Measurements from ENCODE around the gene SCYGR1.

The SCYGR1 gene

GRCh38 chr2:227376656-227377396 lies 10.9 kb downstream of the SCYGR1 start:
- TF ChIP-seq CTCF (conservative IDR thresholded peaks at IDR 0.05) = no peak
- H3K27ac ChIP-seq = peak overlapping the region; percentile 47; the same call in 1 of the 2 replicates

GRCh38 chr2:227374158-227374557 lies 13.6 kb downstream of the SCYGR1 start:
- no peak for TF ChIP-seq CTCF (conservative IDR thresholded peaks at IDR 0.05)
- no peak overlapping the region for H3K27ac ChIP-seq

GRCh38 chr2:227373389-227373788 lies 14.4 kb downstream of the SCYGR1 start:
- TF ChIP-seq CTCF (conservative IDR thresholded peaks at IDR 0.05) = no peak
- H3K27ac ChIP-seq = no peak overlapping the region

- TF ChIP-seq CTCF (conservative IDR thresholded peaks at IDR 0.05) = no peak
- H3K27ac ChIP-seq = no peak overlapping the region
Observed at GRCh38 chr2:227370791-227371312, 16.9 kb downstream of the SCYGR1 start.

GRCh38 chr2:227370092-227370491 lies 17.7 kb downstream of the SCYGR1 start:
- TF ChIP-seq CTCF (conservative IDR thresholded peaks at IDR 0.05) = no peak
- no peak overlapping the region for H3K27ac ChIP-seq

GRCh38 chr2:227368574-227368973 lies 19.2 kb downstream of the SCYGR1 start:
- no peak for TF ChIP-seq CTCF (conservative IDR thresholded peaks at IDR 0.05)
- H3K27ac ChIP-seq = no peak overlapping the region

GRCh38 chr2:227367427-227367795 lies 20.3 kb downstream of the SCYGR1 start:
- H3K27ac ChIP-seq = no peak overlapping the region
- TF ChIP-seq CTCF (conservative IDR thresholded peaks at IDR 0.05) = no peak

All from VCaP (cell line).